ENCODE measurements around the gene ABCA8. TPM values are rescaled to one million over a fixed set of nuclear protein-coding genes. Genes with fewer than 3 reads are reported as not detected.
"Not testable (repeated sequence)": the region's sequence is repeated elsewhere in the genome, so short reads cannot be mapped to it uniquely, and the experiment has no call there.

ABCA8 gene
- total RNA-seq, 1 experiment from 2014 or later = 0.90 TPM

DNA sequence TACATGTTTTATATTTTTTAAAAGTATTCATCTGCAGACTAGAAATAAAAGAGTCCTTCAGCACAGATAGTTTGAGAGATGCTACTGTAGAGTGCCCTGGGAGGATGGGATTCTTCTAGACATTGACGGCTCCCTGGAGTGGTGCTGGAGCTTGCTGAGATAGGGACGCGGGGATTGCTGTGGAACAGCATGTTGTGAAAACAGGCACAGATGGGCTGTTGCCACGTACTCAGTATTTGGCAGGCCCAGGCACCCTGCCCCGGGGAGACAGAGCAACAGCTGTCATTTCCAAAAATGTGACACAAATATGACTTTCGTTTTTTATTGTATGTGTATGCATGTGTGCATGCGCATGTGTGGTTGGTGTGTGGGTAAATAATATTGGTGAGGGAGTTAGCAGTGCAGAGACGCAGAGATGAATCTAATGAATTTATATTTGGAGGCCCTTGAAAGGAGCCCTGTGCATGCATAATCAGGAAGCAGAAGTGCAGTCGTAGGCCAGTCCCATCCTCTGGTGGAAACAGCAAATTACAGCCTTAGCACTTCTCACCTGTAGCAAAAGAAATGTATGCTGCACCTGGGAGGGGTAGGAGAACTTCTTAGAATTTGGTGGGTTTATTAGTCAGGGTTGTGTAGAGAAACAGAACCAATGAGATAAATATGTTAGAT, 6.2 kb upstream of the ABCA8 start:
- ChIA-PET CTCF (no interaction called here), POLR2A (ENCODE audit: low non-redundant PET) (no interaction called here)
- no peaks in the 10 kb centered on the region for H3K27me3 ChIP-seq (replicated peaks; ENCODE audit: insufficient read depth, low read depth, low read length, poor library complexity)
- no peak overlapping the region for H3K27ac ChIP-seq (ENCODE audit: low read depth, low read length, poor library complexity, severe bottlenecking)
- DNase-seq (ENCODE audit: low spot score) = no peak
- no peaks in the 10 kb centered on the region for H3K9me3 ChIP-seq (ENCODE audit: low read depth, low read length, poor library complexity, severe bottlenecking)
- no peaks in the 10 kb centered on the region for H3K36me3 ChIP-seq (ENCODE audit: insufficient read depth, low read length, poor library complexity, severe bottlenecking)
- no peak overlapping the region for H3K4me3 ChIP-seq (ENCODE audit: low read depth, low read length, poor library complexity, severe bottlenecking)
- TF ChIP-seq, protein P1, sequence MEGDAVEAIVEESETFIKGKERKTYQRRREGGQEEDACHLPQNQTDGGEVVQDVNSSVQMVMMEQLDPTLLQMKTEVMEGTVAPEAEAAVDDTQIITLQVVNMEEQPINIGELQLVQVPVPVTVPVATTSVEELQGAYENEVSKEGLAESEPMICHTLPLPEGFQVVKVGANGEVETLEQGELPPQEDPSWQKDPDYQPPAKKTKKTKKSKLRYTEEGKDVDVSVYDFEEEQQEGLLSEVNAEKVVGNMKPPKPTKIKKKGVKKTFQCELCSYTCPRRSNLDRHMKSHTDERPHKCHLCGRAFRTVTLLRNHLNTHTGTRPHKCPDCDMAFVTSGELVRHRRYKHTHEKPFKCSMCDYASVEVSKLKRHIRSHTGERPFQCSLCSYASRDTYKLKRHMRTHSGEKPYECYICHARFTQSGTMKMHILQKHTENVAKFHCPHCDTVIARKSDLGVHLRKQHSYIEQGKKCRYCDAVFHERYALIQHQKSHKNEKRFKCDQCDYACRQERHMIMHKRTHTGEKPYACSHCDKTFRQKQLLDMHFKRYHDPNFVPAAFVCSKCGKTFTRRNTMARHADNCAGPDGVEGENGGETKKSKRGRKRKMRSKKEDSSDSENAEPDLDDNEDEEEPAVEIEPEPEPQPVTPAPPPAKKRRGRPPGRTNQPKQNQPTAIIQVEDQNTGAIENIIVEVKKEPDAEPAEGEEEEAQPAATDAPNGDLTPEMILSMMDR (conservative IDR thresholded peaks at IDR 0.05; ENCODE audit: low read depth, low read length) = no peak
- TF ChIP-seq EZH2 (IDR thresholded peaks at IDR 0.05; ENCODE audit: borderline replicate concordance, low read depth, low read length, poor library complexity, severe bottlenecking) = no peak
- H3K4me1 ChIP-seq (ENCODE audit: insufficient read depth, low read length, poor library complexity, severe bottlenecking) = no peaks in the 10 kb centered on the region
- intact Hi-C loops (cut with micrococcal nuclease; ENCODE audit: unreplicated experiment) = no loop called here
- BruUV-seq (replicated peaks) = no TSS peak

- intact Hi-C loops (cut with micrococcal nuclease; ENCODE audit: unreplicated experiment); CTCF ChIA-PET: not testable (repeated sequence)
These were observed 3.9 kb upstream of the ABCA8 start for GRCh38 chr17:68959117-68959516.

DNA sequence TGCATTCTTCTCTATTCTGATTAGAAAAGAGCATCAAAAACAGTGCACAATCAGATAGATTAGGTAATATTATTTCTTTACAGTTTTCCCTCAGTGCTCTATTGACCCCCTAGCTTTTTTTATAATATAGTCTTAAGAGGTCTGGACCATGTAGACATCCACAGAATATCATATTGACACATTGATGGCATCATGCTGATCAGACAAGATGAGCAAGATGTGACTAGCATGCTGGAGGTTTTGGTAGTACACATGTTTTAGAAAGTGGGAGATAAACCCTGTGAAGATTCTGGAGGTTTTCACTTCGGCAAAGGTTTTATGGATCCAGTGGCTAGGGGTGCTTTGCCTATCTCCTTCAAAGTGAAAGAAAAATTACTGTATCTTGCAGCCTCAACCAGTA, 2.8 kb upstream of the ABCA8 start:
- CTCF ChIA-PET = no interaction called here

More at GRCh38 chr17:68959117-68959516, 3.9 kb upstream of the ABCA8 start:
- BruUV-seq (replicated peaks); H3K9me3 ChIP-seq (ENCODE audit: low read depth, low read length, poor library complexity, severe bottlenecking); H3K27ac ChIP-seq (ENCODE audit: low read depth, low read length, poor library complexity, severe bottlenecking); H3K4me1 ChIP-seq (ENCODE audit: insufficient read depth, low read length, poor library complexity, severe bottlenecking); H3K27me3 ChIP-seq (replicated peaks; ENCODE audit: insufficient read depth, low read depth, low read length, poor library complexity); H3K4me3 ChIP-seq (ENCODE audit: low read depth, low read length, poor library complexity, severe bottlenecking); DNase-seq (ENCODE audit: low spot score); H3K36me3 ChIP-seq (ENCODE audit: insufficient read depth, low read length, poor library complexity, severe bottlenecking); POLR2A ChIA-PET (ENCODE audit: low non-redundant PET): not testable (repeated sequence)

More for the DNA sequence above, 2.8 kb upstream of the ABCA8 start:
- no peaks in the 10 kb centered on the region for H3K27me3 ChIP-seq (replicated peaks; ENCODE audit: insufficient read depth, low read depth, low read length, poor library complexity)
- no peak overlapping the region for H3K4me3 ChIP-seq (ENCODE audit: low read depth, low read length, poor library complexity, severe bottlenecking)
- no peak for TF ChIP-seq EZH2 (IDR thresholded peaks at IDR 0.05; ENCODE audit: borderline replicate concordance, low read depth, low read length, poor library complexity, severe bottlenecking)
- TF ChIP-seq, protein P1 (conservative IDR thresholded peaks at IDR 0.05; ENCODE audit: low read depth, low read length) = no peak
- POLR2A ChIA-PET (ENCODE audit: low non-redundant PET) = no interaction called here
- no TSS peak for BruUV-seq (replicated peaks)
- peaks cover 4% of the 10 kb centered on the region for H3K4me1 ChIP-seq (ENCODE audit: insufficient read depth, low read length, poor library complexity, severe bottlenecking)
- DNase-seq (ENCODE audit: low spot score) = no peak
- intact Hi-C loops (cut with micrococcal nuclease; ENCODE audit: unreplicated experiment) = no loop called here
- H3K27ac ChIP-seq (ENCODE audit: low read depth, low read length, poor library complexity, severe bottlenecking) = no peak overlapping the region
- no peaks in the 10 kb centered on the region for H3K36me3 ChIP-seq (ENCODE audit: insufficient read depth, low read length, poor library complexity, severe bottlenecking)
- no peaks in the 10 kb centered on the region for H3K9me3 ChIP-seq (ENCODE audit: low read depth, low read length, poor library complexity, severe bottlenecking)
